Natural killer cell (primary cell): Measurements from ENCODE around the gene CDK13. TPM values are rescaled to one million over a fixed set of nuclear protein-coding genes. Genes with fewer than 3 reads are reported as not detected.

ENCODE experiments used
- ATAC-seq, 3 donors: fragments of 150-1000 bp in 2 of 3; fragments of 200-7000 bp in 1 of 3; cut with Tn5 transposase; 1 replicate in 1 of 3; 2 replicates in 2 of 3; pipeline ENCODE4 v1.10.0; 2021; ENCODE audit warnings: mild to moderate bottlenecking in 2 of 3, moderate library complexity in 2 of 3
- DNase-seq, 2 donors: peaks; one replicate each; pipeline versions ENCODE4 v3.0.0 to v3.0.0-alpha.2; 2013 to 2021; ENCODE audit warnings: mixed read lengths in 1 of 2
- H3K27ac ChIP-seq: one replicate; pipeline ENCODE4 v1.5.1; 2013; ENCODE audit warnings: mild to moderate bottlenecking, low read length
- H3K27me3 ChIP-seq: one replicate; pipeline ENCODE4 v1.6.1; 2013; ENCODE audit warnings: low read length; ENCODE audit not compliant: control insufficient read depth, insufficient read depth
- H3K36me3 ChIP-seq: one replicate; pipeline ENCODE4 v1.6.1; 2013; ENCODE audit warnings: low read length; ENCODE audit not compliant: control insufficient read depth, insufficient read depth
- H3K4me1 ChIP-seq: one replicate; pipeline ENCODE4 v1.6.1; 2013; ENCODE audit warnings: low read length; ENCODE audit not compliant: control insufficient read depth, insufficient read depth
- H3K4me3 ChIP-seq: one replicate; pipeline ENCODE4 v1.5.1; 2013; ENCODE audit warnings: low read length
- H3K9me3 ChIP-seq: one replicate; pipeline ENCODE4 v1.6.1; 2013; ENCODE audit warnings: low read length; ENCODE audit not compliant: control insufficient read depth, insufficient read depth
- H3K27ac Mint-ChIP-seq, 2 donors: one replicate each; pipeline ENCODE4 v1.8.0; 2022; ENCODE audit warnings: mild to moderate bottlenecking in 2 of 2, mixed read lengths in 2 of 2, moderate library complexity in 1 of 2
- H3K27me3 Mint-ChIP-seq, 2 donors: one replicate each; pipeline ENCODE4 v1.8.0; 2022; ENCODE audit warnings: low read depth in 2 of 2, mixed read lengths in 2 of 2
- H3K36me3 Mint-ChIP-seq: one replicate; pipeline ENCODE4 v1.8.0; 2022; ENCODE audit warnings: mixed read lengths
- H3K4me1 Mint-ChIP-seq, 2 donors: one replicate each; pipeline ENCODE4 v1.8.0; 2022; ENCODE audit warnings: mixed read lengths in 2 of 2
- H3K4me3 Mint-ChIP-seq: one replicate; pipeline ENCODE4 v1.8.0; 2022; ENCODE audit warnings: mild to moderate bottlenecking, moderate library complexity, mixed read lengths
- H3K9me3 Mint-ChIP-seq, 2 donors: one replicate each; pipeline ENCODE4 v1.8.0; 2022; ENCODE audit warnings: mixed read lengths in 2 of 2
- CTCF ChIP-seq: fragments of 200-600 bp; IDR thresholded peaks from one replicate; pipeline ENCODE4 v1.8.0; 2022; ENCODE audit warnings: antibody characterized with exemption
- WGBS: methylation state at CpG from one replicate; pipeline ENCODE4 v1.1.7; 2013; ENCODE audit warnings: missing lambda C conversion rate; ENCODE audit not compliant: insufficient coverage; 5-methylcytosine and 5-hydroxymethylcytosine counted together
- intact Hi-C: fragments of 100-400 bp; cut with micrococcal nuclease; formaldehyde crosslinking; loops from one replicate; pipeline ENCODE4 v1.14.2; 2022
- total RNA-seq, 4 donors: library from RNA; stranded (reverse); fragments of 120-200 nt in 1 of 4; gene quantifications; one replicate each; pipeline versions ENCODE4 v1.2.3 to v1.2.4, GENCODE V29; 2013 to 2022

CDK13 gene
- total RNA-seq, 3 donors from 2014 or later (not counting 1 experiment from before 2014, with no cell fraction given) = 149 to 179 (median 163) TPM

GRCh38 chr7:39951226-39952194 is 1.5 kb downstream of the CDK13 start:
- under 1% methylated on average over 79 of the region's 79 CpGs for WGBS
- H3K4me1 Mint-ChIP-seq = peaks cover 58 to 68% of the 10 kb centered on the region in 2 donors

GRCh38 chr7:39952374-39952773 is 2.3 kb downstream of the CDK13 start:
- intact Hi-C loops = loop anchor here (2.0 to 5.0 kb wide), 2 partner anchors 14 to 35 kb away; no protein-coding TSS in a partner anchor
- Mint-ChIP-seq H3K36me3 (no peaks in the 10 kb centered on the region), H3K9me3 (no peaks in the 10 kb centered on the region), H3K4me3 (peak overlapping the region; percentile 98), H3K4me1 (peaks cover 67 to 76% of the 10 kb centered on the region in 2 donors), H3K27me3 (no peaks in the 10 kb centered on the region), H3K27ac (peak overlapping the region; percentile 95 to 98)
- Histone ChIP-seq H3K27me3 (no peaks in the 10 kb centered on the region), H3K27ac (peak overlapping the region; percentile 81), H3K4me1 (peaks cover 19% of the 10 kb centered on the region), H3K36me3 (no peaks in the 10 kb centered on the region), H3K9me3 (no peaks in the 10 kb centered on the region), H3K4me3 (peak overlapping the region; percentile 98)
- TF ChIP-seq CTCF = no peak
- ATAC-seq = no peak
- peak in 1 of 2 donors; percentile 55 for DNase-seq
- 0% methylated on average over 1 of the region's 2 CpGs for WGBS

More at GRCh38 chr7:39951226-39952194, 1.5 kb downstream of the CDK13 start:
- Histone ChIP-seq H3K27me3 (no peaks in the 10 kb centered on the region), H3K36me3 (no peaks in the 10 kb centered on the region), H3K4me1 (peaks cover 16% of the 10 kb centered on the region), H3K4me3 (peak overlapping the region; percentile 98), H3K9me3 (no peaks in the 10 kb centered on the region), H3K27ac (peak overlapping the region; percentile 81)
- Mint-ChIP-seq H3K36me3 (no peaks in the 10 kb centered on the region), H3K9me3 (no peaks in the 10 kb centered on the region), H3K4me3 (peak overlapping the region; percentile 98), H3K27ac (peak overlapping the region; percentile 95 to 98), H3K27me3 (no peaks in the 10 kb centered on the region)
- TF ChIP-seq CTCF = peak; percentile 18
- intact Hi-C loops = loop anchor here (1.0 to 5.0 kb wide), 3 partner anchors 15 to 101 kb away; no protein-coding TSS in a partner anchor
- DNase-seq (peak; percentile 59 to 81), ATAC-seq (peak in 2 of 3 donors; percentile 5)

- no peak for DNase-seq
- peak overlapping the region; percentile 98 for H3K4me3 Mint-ChIP-seq
- H3K4me1 Mint-ChIP-seq = peaks cover 69 to 78% of the 10 kb centered on the region in 2 donors
Measured at GRCh38 chr7:39952803-39953202, 2.7 kb downstream of the CDK13 start.

More at GRCh38 chr7:39952803-39953202, 2.7 kb downstream of the CDK13 start:
- H3K9me3 Mint-ChIP-seq = no peaks in the 10 kb centered on the region
- WGBS = 20% methylated on average over 1 of the region's 3 CpGs
- Histone ChIP-seq H3K9me3 (no peaks in the 10 kb centered on the region), H3K27me3 (no peaks in the 10 kb centered on the region), H3K4me3 (peak overlapping the region; percentile 98), H3K27ac (peak overlapping the region; percentile 81), H3K36me3 (no peaks in the 10 kb centered on the region), H3K4me1 (peaks cover 18% of the 10 kb centered on the region)
- H3K27ac Mint-ChIP-seq = peak overlapping the region; percentile 95 to 98
- intact Hi-C loops = loop anchor here (2.0 to 5.0 kb wide), 2 partner anchors 14 to 34 kb away; no protein-coding TSS in a partner anchor
- TF ChIP-seq CTCF = no peak
- H3K36me3 Mint-ChIP-seq = no peaks in the 10 kb centered on the region
- no peak for ATAC-seq
- no peaks in the 10 kb centered on the region for H3K27me3 Mint-ChIP-seq
